ENCODE measurements around the gene LYPD6. TPM values are rescaled to one million over a fixed set of nuclear protein-coding genes. Genes with fewer than 3 reads are reported as not detected.

Gene LYPD6, protein sequence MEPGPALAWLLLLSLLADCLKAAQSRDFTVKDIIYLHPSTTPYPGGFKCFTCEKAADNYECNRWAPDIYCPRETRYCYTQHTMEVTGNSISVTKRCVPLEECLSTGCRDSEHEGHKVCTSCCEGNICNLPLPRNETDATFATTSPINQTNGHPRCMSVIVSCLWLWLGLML
- total RNA-seq = 9.0 and 9.4 TPM in 2 replicates

DNA sequence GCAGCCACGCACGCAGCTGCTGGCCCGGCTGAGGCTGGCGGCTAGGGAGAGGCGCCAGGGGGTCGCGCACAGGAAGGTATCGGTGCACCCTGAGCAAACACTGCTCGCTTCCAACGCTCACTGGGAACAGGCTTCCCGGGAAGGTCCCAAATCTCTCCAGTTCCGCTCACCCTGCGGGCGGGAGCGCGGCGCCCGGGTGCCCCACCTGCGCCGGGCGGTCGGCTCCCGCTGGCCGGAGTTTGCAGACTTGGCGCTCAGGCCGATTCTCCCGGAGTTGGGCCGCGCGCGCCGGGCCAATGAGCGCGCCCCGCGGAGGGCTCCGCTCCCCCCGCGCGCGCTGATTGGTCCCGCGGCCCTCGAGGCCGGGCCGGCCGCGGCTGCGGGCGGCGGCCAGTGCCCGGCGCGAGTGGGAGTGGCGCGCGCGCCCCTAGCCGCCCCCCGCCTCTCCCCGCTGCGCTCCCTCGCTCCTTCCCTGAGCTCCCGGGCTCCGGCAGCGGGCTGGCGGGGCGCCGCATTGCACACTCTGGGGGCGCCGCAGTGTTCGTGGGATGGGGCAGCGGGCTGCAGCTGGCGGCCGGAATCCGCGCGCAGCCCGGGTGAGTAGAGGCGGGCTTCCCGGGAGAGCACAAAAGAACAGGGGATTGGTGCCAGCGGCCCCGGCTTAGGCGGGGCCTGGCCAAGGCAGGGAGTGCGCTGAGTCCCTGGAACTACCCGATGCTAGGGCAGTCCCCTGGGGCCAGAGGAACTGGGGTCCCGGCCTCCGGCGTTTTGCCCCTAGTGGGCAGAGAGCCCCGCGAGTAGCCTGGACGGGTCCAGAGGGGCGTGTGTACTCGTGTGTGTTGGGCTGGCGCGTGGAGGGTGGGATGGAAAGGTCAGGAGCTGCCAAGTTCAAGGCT, at the start of gene LYPD6:
Gene LYPD6 (plus strand): TSS at position 461 of the 896 bp plus-strand sequence. CDS start 107,122 bp downstream, outside the sequence.

All from hair follicle dermal papilla cell (primary cell).